ENCODE measurements around the gene MBTPS2.

Gene MBTPS2

GRCh38 chrX:21929209-21929608 is 89.8 kb downstream of the MBTPS2 start:
- Histone ChIP-seq H3K36me3 (no peaks in the 10 kb centered on the region), H3K4me2 (no peak overlapping the region), H3K27ac (no peak overlapping the region), H4K20me1 (no peaks in the 10 kb centered on the region), H3K9ac (no peak overlapping the region), H3K27me3 (no peaks in the 10 kb centered on the region), H3K9me3 (no peaks in the 10 kb centered on the region), H3K4me3 (no peak overlapping the region), H3K4me1 (no peaks in the 10 kb centered on the region; the same call in 1 of the 2 replicates)
- peak; percentile 86 for TF ChIP-seq Cebpa-rat (IDR thresholded peaks at IDR 0.05)

DNA sequence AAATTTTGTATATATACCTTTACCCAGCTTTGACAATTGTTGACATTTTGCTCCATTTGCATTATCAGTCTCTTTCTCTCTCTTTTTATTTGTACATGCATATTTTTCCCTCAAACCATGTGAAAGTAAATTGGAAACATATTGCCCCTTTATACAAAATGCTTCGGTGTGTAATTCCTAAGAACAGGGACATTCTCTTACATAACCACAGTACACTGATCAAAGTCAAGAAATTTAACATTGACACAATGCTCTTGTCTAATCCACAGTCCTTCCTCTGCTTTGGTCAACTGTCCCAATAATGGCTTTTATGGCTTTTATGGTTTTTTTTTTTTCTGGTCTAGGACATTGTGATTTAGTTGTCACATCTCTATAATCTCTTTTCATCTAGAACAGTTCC is 91.6 kb downstream of the MBTPS2 start:
- Histone ChIP-seq H3K27ac (no peak overlapping the region), H3K4me1 (no peaks in the 10 kb centered on the region; the same call in 1 of the 2 replicates), H3K36me3 (no peaks in the 10 kb centered on the region), H3K9me3 (no peaks in the 10 kb centered on the region), H3K4me2 (no peak overlapping the region), H3K4me3 (no peak overlapping the region), H3K9ac (no peak overlapping the region), H4K20me1 (no peaks in the 10 kb centered on the region), H3K27me3 (no peaks in the 10 kb centered on the region)
- no peak for TF ChIP-seq Cebpa-rat (IDR thresholded peaks at IDR 0.05)

GRCh38 chrX:21932292-21933002 is 93.0 kb downstream of the MBTPS2 start:
- H3K36me3 ChIP-seq = no peaks in the 10 kb centered on the region
- TF ChIP-seq Cebpa-rat (IDR thresholded peaks at IDR 0.05) = no peak
- no peak overlapping the region for H3K27ac ChIP-seq
- H3K27me3 ChIP-seq = no peaks in the 10 kb centered on the region
- no peak overlapping the region for H3K9ac ChIP-seq
- no peaks in the 10 kb centered on the region; the same call in 1 of the 2 replicates for H3K4me1 ChIP-seq
- H3K4me3 ChIP-seq = no peak overlapping the region
- no peaks in the 10 kb centered on the region for H3K9me3 ChIP-seq
- no peaks in the 10 kb centered on the region for H4K20me1 ChIP-seq
- no peak overlapping the region for H3K4me2 ChIP-seq

- H3K9me3 ChIP-seq = no peaks in the 10 kb centered on the region
- H4K20me1 ChIP-seq = no peaks in the 10 kb centered on the region
- H3K4me3 ChIP-seq = no peak overlapping the region
- TF ChIP-seq Cebpa-rat (IDR thresholded peaks at IDR 0.05) = no peak
- no peaks in the 10 kb centered on the region for H3K27me3 ChIP-seq
- no peak overlapping the region for H3K27ac ChIP-seq
- no peaks in the 10 kb centered on the region for H3K36me3 ChIP-seq
- H3K9ac ChIP-seq = no peak overlapping the region
- no peak overlapping the region for H3K4me2 ChIP-seq
- no peaks in the 10 kb centered on the region; the same call in 1 of the 2 replicates for H3K4me1 ChIP-seq
Observed at GRCh38 chrX:21933077-21933476, 93.7 kb downstream of the MBTPS2 start.

GRCh38 chrX:21934414-21934813 is 95.0 kb downstream of the MBTPS2 start:
- Histone ChIP-seq H3K9me3 (no peaks in the 10 kb centered on the region), H3K9ac (no peak overlapping the region), H4K20me1 (no peaks in the 10 kb centered on the region), H3K36me3 (no peaks in the 10 kb centered on the region), H3K4me2 (no peak overlapping the region), H3K4me3 (no peak overlapping the region), H3K27ac (no peak overlapping the region), H3K4me1 (no peaks in the 10 kb centered on the region; the same call in 1 of the 2 replicates), H3K27me3 (no peaks in the 10 kb centered on the region)
- TF ChIP-seq Cebpa-rat (IDR thresholded peaks at IDR 0.05) = no peak

Data from BLaER1 (cell line).